Measurements from ENCODE around the gene AGPAT1. TPM values are rescaled to one million over a fixed set of nuclear protein-coding genes. Genes with fewer than 3 reads are reported as not detected.

AGPAT1 gene
- total and polyA plus RNA-seq, 10 donors, result 13.6 to 39.7 (median 32.1) TPM

DNA sequence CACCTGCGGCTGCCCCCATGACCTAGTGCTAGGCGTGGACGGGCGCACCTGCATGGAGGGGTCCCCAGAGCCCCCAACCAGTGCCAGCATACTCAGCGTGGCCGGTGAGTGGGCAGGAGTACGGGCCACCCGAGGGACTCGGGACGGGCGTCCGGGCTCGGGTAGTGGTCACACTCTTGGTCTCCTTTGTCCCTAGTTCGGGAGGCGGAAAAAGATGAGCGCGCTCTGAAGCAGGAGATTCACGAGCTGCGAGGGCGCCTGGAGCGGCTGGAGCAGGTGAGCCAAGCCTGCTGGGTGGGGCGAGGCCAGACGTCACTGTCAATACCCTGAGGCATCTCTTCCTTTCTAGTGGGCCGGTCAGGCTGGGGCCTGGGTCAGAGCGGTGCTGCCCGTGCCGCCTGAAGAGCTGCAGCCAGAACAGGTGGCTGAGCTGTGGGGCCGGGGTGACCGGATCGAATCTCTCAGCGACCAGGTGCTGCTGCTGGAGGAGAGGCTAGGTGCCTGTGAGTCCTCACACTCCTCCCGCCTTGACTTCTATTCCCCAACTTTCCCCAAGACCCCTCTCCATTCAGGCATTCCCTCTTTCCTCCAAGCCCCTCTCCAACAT is 8.6 kb downstream of the AGPAT1 start:
- 91 to 94% (median 93%) methylated on average over 32 of the region's 32 CpGs for WGBS, 5 donors
- peaks cover 0 to 81% (median 35%) of the 10 kb centered on the region in 6 donors for H3K36me3 ChIP-seq
- no peaks in the 10 kb centered on the region for H3K4me1 ChIP-seq
- peak; percentile 71 for DNase-seq
- H3K9me3 ChIP-seq, result no peaks in the 10 kb centered on the region
- H3K4me3 ChIP-seq, result no peak overlapping the region
- H3K27ac ChIP-seq, result no peak overlapping the region
- intact Hi-C loops (cut with DNase I; ENCODE audit: low total_unique reads), result no loop called here
- TF ChIP-seq POLR2AphosphoS5 (IDR thresholded peaks at IDR 0.05) (peak in 1 of 3 donors; percentile 28), POLR2A (IDR thresholded peaks at IDR 0.05) (no peak)
- H3K27me3 ChIP-seq (replicated peaks in 1 of 7), result no peaks in the 10 kb centered on the region

DNA sequence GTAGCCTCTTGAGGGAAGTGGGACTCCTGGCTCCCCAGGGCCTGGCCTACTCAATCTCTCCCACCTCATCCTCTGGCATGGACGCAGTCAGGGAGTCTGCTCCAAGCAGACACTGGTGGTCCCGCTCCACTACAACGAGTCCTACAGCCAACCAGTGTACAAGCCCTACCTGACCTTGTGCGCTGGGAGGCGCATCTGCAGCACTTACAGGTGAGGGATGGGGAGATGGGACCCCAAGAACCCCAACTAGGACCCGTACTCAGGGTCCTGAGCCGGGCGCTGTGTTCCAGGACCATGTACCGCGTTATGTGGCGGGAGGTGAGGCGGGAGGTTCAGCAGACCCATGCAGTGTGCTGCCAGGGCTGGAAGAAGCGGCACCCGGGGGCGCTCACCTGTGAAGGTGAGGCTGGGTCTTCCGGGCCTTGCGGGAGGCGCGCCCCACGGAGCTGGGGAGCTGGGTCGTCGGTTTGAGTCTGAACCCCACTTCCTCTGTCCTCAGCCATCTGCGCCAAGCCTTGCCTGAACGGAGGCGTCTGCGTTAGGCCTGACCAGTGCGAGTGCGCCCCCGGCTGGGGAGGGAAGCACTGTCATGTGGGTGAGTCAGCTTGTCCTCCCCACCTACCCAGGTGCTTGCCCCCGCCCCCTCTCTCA is 9.3 kb downstream of the AGPAT1 start:
- intact Hi-C loops (cut with DNase I; ENCODE audit: low total_unique reads), result no loop called here
- peak; percentile 65 for DNase-seq

DNA sequence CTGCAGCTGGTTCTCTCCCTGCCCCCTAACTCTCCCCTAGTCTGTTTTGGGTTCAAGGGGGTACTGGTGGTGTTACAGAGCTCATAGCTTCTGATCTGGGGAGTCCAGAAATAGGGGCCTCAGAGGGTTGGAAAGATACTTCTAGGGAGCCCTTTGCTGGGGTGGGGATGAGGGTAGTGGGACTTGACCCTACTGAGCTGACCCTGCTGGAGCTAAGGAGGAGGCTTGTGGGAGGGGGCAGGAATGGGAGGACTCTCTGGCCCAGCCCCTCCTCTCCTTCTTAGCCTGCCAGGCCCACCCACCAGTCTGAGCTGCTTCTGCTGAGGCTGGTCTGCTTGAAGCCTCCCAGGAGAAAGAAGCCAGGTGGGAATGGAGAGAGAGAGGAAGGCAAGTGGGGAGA is 11.6 kb downstream of the AGPAT1 start, which contains the start of gene EGFL8:
EGFL8 (plus strand) TSS at position 301 of the 400 bp plus-strand sequence. CDS start 1,571 bp downstream, outside the sequence.
- TF ChIP-seq, protein P1, sequence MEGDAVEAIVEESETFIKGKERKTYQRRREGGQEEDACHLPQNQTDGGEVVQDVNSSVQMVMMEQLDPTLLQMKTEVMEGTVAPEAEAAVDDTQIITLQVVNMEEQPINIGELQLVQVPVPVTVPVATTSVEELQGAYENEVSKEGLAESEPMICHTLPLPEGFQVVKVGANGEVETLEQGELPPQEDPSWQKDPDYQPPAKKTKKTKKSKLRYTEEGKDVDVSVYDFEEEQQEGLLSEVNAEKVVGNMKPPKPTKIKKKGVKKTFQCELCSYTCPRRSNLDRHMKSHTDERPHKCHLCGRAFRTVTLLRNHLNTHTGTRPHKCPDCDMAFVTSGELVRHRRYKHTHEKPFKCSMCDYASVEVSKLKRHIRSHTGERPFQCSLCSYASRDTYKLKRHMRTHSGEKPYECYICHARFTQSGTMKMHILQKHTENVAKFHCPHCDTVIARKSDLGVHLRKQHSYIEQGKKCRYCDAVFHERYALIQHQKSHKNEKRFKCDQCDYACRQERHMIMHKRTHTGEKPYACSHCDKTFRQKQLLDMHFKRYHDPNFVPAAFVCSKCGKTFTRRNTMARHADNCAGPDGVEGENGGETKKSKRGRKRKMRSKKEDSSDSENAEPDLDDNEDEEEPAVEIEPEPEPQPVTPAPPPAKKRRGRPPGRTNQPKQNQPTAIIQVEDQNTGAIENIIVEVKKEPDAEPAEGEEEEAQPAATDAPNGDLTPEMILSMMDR (IDR thresholded peaks at IDR 0.05 in 8 of 11, conservative IDR thresholded peaks at IDR 0.05 in 3 of 11), result no peak
- no peak for TF ChIP-seq POLR2AphosphoS5 (IDR thresholded peaks at IDR 0.05)
- peak; percentile 17 for DNase-seq
- Histone ChIP-seq H3K27ac (peak within 1 kb of the TSS in 1 of 8 donors; percentile 34), H3K27me3 (replicated peaks in 1 of 7) (no peaks in the 10 kb centered on the region), H3K4me1 (no peaks in the 10 kb centered on the region), H3K4me3 (no peak within 1 kb of the TSS), H3K36me3 (peaks cover 0 to 70% (median 16%) of the 10 kb centered on the region in 6 donors), H3K9me3 (no peaks in the 10 kb centered on the region)
- intact Hi-C loops (cut with DNase I; ENCODE audit: low total_unique reads), result no loop called here

More for the DNA sequence above, 9.3 kb downstream of the AGPAT1 start:
- WGBS, 5 donors, result 85 to 91% (median 90%) methylated on average over 17 to 30 of the region's 30 CpGs
- Histone ChIP-seq H3K4me1 (no peaks in the 10 kb centered on the region), H3K27me3 (replicated peaks in 1 of 7) (no peaks in the 10 kb centered on the region), H3K36me3 (peaks cover 0 to 83% (median 35%) of the 10 kb centered on the region in 6 donors), H3K4me3 (no peak overlapping the region), H3K9me3 (no peaks in the 10 kb centered on the region), H3K27ac (no peak overlapping the region)
- TF ChIP-seq POLR2A (IDR thresholded peaks at IDR 0.05) (no peak), POLR2AphosphoS5 (IDR thresholded peaks at IDR 0.05) (peak in 1 of 3 donors; percentile 47)

DNA sequence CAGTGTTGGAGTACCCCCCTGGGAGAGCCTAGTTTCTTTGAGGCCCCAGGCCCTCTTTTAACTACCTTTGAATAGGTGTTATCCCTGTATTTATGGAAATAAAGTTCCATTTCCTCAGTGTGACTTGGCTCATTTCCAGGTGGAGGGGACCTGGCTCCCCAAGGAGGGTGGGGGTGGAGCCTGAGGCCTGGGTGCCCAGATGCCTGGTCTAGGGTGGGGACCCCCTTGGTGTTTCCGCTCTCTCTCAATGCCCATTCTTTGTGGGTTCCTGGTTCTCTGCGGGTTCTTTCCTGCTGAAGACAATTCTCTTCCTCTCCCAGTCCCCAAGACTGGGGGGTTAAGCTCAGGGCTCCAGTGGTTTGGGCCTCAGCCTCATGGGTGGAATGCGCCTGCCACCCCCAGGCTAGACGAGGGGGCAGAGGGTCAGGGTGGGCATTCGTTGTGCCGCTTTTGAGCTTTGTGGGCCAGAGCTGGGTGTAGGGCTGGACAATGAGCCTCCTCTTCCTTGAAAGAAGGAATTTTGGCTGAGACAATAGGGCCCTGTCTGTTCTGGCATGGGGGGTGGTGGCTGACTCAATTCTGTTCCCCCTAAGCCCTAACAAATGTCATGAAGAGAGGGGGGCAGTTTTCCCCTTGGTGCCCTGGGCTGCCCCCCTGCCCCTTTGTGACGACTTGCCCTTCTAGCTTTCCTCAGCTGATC is 12.2 kb downstream of the AGPAT1 start:
- peak; percentile 39 for DNase-seq
- Histone ChIP-seq H3K36me3 (peaks cover 0 to 69% (median 15%) of the 10 kb centered on the region in 6 donors), H3K4me1 (no peaks in the 10 kb centered on the region), H3K4me3 (no peak overlapping the region), H3K9me3 (no peaks in the 10 kb centered on the region), H3K27me3 (replicated peaks in 1 of 7) (no peaks in the 10 kb centered on the region), H3K27ac (peak overlapping the region in 1 of 8 donors; percentile 34)
- TF ChIP-seq POLR2AphosphoS5 (IDR thresholded peaks at IDR 0.05) (peak in 1 of 3 donors; percentile 13), POLR2A (IDR thresholded peaks at IDR 0.05) (no peak)
- TF ChIP-seq, protein P1 (IDR thresholded peaks at IDR 0.05 in 8 of 11, conservative IDR thresholded peaks at IDR 0.05 in 3 of 11), result no peak
- intact Hi-C loops (cut with DNase I; ENCODE audit: low total_unique reads), result no loop called here
- 89 to 98% (median 92%) methylated on average over 7 of the region's 7 CpGs for WGBS, 5 donors

DNA sequence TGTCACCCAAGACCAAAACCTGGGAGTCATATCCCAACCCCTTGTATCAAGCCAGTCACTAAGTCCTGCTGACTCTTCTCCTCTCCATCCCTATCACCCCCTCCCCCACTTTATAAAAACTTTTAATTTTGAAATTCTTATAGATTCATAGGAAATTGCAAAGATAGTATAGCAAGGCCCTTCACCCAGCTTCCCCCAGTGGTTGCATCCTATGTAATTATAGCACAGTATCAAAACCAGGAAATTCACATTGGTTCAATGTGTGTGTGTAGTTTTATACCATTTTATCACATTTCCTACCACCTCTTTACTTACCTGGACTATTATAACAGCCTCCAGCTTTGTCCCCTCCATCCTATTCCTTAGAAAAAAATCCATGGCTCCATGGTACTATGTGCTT is 17.8 kb downstream of the AGPAT1 start:
- Histone ChIP-seq H3K9me3 (no peaks in the 10 kb centered on the region), H3K4me1 (peaks cover 6 to 30% (median 20%) of the 10 kb centered on the region in 6 donors), H3K36me3 (peaks cover 0 to 52% (median 16%) of the 10 kb centered on the region in 6 donors), H3K4me3 (no peak overlapping the region), H3K27me3 (replicated peaks in 1 of 7) (peaks cover 0 to 15% (median 0%) of the 10 kb centered on the region in 7 donors), H3K27ac (no peak overlapping the region)
- no peak for DNase-seq
- TF ChIP-seq POLR2A (IDR thresholded peaks at IDR 0.05) (no peak), POLR2AphosphoS5 (IDR thresholded peaks at IDR 0.05) (no peak)
- TF ChIP-seq, protein P1 (IDR thresholded peaks at IDR 0.05 in 8 of 11, conservative IDR thresholded peaks at IDR 0.05 in 3 of 11), result no peak
- intact Hi-C loops (cut with DNase I; ENCODE audit: low total_unique reads), result no loop called here

Measured in spleen (tissue), 11 donors.